HG03045 (cell line): ENCODE results near the gene PIERCE2.
"Not testable (repeated sequence)": the region's sequence is repeated elsewhere in the genome, so short reads cannot be mapped to it uniquely, and the experiment has no call there.

Experiments
- ATAC-seq: cut with Tn5 transposase; IDR thresholded peaks from one replicate; pipeline ENCODE4 v1.9.1; 2021; ENCODE audit warnings: mild to moderate bottlenecking, moderate library complexity; ENCODE audit not compliant: unreplicated experiment

PIERCE2 gene

DNA sequence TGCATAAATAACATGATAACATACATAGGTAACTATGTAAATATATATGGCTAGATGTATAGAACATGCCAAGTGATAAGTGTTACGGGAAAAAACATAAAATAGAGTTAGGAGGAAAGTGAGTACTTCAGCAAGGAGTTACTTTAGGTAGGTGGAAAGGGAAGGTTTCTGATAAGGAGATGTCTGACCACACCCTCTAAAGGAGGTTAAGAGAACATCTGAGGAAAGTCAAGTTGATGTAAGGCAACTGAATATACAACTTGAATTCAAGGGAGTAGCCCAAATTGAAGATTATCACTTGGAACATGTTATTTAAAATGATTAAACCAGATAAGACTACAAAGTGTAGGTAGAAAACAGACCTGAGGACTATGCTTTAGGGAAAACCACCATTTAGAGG, 13.8 kb downstream of the PIERCE2 start:
- no peak for ATAC-seq

DNA sequence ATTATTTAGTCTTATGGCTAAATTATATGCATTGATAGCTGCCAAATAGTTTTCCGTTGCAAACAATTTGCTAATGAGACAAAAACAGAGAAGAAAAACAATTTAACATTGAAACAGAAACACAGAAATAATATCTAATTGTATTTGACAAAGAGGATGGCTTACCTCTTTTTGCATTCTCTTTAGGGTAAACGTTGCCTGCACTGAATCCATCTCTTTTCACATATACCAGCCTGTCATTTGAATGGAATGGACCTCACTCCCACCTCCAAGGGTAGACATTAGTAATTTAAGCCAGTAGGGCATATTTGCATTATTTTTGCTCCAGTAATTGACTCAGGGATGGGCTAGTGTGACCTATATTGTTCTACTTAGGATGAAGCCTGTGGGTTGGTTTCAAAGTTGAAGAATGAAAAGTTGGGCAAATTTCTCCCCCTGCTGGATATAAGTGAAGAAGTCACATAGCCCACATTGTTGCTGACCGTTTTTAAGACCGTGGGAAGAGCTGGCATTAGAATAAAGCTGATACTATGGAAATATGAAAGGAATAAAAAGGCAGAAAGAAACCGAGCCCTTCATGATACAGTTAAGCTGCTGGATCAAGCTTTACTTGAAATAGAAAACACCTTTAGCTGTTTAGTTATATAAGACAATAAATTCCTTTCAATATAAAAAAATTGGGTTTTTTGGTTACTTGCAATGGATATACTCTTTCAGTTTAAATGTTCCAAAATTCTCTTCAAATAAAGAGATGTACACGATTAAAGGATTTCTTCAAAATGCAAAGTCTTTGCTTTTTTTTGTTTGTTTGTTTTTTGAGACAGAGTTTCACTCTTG, 26.9 kb downstream of the PIERCE2 start:
- no peak for ATAC-seq

DNA sequence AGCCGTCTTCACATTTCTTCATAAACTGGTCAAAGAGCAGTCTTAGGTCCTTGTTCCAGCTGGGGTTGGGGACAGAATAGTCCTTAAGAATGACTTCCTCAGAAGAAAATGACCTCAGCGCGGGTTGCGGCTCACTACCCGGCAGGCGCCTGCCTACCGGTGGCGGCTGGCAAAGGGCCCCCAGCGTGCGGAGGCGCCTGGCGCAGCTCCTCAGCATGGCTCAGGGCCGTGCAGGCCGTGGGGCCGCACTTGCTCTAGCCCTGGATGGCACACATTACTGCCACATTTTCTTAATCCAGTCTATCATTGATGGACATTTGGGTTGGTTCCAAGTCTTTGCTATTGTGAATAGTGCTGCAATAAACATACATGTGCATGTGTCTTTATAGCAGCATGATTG, 34.8 kb downstream of the PIERCE2 start:
- not testable (repeated sequence) for ATAC-seq

DNA sequence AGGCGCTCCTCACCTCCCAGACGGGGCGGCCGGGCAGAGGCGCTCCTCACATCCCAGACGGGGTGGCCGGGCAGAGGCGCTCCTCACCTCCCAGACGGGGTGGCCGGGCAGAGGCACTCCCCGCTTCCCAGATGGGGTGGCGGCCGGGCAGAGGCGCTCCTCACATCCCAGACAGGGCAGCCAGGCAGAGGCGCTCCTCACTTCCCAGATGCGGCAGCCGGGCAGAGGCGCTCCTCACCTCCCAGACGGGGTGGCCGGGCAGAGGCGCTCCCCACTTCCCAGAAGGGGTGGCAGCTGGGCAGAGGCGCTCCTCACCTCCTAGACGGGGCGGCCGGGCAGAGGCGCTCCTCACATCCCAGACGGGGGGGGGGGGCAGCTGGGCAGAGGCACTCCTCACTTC, 37.6 kb downstream of the PIERCE2 start:
- not testable (repeated sequence) for ATAC-seq

DNA sequence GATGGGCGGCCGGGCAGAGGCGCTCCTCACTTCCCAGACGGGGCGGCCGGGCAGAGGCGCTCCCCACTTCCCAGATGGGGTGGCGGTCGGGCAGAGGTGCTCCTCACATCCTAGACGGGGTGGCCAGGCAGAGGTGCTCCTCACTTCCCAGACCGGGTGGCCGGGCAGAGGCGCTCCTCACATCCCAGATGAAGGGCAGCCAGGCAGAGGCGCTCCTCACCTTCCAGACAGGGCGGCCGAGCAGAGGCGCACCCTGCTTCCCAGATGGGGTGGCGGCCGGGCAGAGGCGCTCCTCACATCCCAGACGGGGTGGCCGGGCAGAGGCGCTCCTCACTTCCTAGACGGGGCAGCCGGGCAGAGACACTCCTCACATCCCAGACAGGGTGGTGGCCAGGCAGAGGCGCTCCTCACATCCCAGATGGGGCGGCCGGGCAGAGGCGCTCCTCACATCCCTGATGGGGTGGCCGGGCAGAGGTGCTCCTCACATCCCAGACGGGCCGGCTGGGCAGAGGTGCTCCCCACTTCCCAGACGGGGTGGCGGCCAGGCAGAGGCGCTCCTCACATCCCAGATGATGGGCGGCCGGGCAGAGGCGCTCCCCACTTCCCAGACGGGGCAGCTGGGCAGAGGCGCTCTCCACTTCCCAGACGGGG, 38.2 kb downstream of the PIERCE2 start:
- not testable (repeated sequence) for ATAC-seq

DNA sequence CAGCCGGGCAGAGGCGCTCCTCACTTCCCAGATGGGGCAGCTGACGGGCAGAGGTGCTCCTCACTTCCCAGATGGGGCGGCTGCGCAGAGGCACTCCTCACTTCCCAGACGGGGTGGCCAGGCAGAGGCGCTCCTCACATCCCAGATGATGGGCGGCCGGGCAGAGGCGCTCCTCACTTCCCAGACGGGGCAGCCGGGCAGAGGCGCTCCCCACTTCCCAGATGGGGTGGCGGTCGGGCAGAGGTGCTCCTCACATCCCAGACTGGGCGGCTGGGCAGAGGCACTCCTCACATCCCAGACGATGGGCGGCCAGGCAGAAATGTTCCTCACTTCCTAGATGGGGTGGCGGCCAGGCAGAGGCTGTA, 38.7 kb downstream of the PIERCE2 start:
- not testable (repeated sequence) for ATAC-seq

DNA sequence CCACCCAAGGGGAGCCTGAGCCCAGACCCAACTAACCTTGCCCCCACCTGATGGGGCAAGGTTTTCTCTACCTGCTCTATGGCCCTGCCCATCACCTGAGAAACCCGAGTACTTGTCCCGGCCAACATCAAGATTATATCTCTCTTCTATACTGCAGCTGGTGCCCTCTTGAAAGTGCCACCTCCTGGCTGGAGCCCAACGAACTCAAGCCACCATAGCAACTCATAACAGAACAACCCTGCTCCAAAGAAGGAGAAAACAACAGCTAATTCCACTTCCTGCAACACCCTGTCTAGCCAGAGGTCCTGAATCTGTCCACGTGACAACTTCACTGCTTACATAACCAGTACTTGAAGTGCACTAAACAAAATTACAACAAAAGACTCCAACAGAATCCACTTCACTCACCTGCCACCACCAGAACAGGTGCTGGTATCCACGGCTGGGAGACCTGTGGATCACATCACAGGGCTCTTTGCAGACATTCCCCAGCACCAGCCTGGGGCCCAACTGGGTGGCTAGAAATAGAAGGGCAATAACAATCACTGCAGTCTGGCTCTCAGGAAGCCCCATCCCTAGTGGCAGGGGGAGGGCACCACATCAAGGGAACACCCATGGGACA, 49.2 kb downstream of the PIERCE2 start:
- no peak for ATAC-seq

DNA sequence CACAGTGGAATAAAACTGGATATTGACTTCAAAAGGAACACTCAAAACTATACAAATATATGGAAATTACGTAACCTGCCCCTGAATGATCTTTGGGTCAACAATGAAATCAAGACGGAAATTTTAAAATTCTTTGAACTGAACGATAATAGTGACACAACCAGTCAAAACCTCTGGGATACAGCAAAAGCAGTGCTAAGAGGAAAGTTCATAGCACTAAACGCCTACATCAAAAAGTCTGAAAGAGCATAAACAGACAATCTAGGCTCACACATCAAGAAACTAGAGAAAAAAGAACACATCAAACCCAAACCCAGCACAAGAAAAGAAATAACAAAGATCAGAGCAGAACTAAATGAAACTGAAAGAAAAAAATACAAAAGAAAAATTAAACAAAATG, 53.2 kb downstream of the PIERCE2 start:
- ATAC-seq: no peak

DNA sequence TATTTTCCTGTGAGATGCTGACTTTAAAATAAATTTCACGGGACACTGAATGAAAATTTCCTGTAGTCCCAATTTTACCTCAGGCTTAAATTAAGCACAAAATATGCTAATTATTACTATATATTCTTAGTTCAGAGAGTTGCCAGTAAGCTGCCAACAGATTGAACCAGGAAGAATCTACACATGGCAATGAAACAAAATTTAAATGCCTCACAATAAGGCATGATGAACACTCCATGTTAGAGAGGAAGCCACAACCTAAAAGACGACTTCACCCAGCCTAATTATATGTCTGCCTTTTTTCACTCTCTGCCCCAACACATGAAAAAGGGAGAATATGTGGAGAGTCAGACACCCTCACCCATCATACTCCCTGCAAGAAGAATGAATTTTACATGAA, 60.0 kb downstream of the PIERCE2 start:
- no peak for ATAC-seq
